K562 (cell line): ENCODE data around the gene CCNYL1. TPM values are rescaled to one million over a fixed set of nuclear protein-coding genes. Genes with fewer than 3 reads are reported as not detected.

ENCODE experiments used
- ATAC-seq: fragments of 200-7000 bp; cut with Tn5 transposase; 3 replicates; pipeline ENCODE4 v1.9.1; 2020; ENCODE audit warnings: moderate library complexity
- BruUV-seq: library from RNA; stranded (reverse); fragments of 400-500 nt; replicated peaks from 2 replicates; lab custom pipeline; 2021; lab: Mats Ljungman, UMichigan
- CTCF ChIA-PET: fragments of 300-600 bp; formaldehyde crosslinking; extraction: SDS; loops from one replicate; lab custom pipeline; 2021; ENCODE audit warnings: low intra/inter-chr PET ratio; lab: Yijun Ruan, JAX
- POLR2A ChIA-PET: fragments of 300-600, 350-650 bp; sonication (Branson Sonifier 250); formaldehyde crosslinking; extraction: SDS; loops from one replicate; lab custom pipeline; 2021; ENCODE audit warnings: antibody characterized with exemption, inconsistent platforms; lab: Yijun Ruan, JAX
- DNase-seq, 4 experiments: peaks; one replicate each; pipeline versions ENCODE4 v3.0.0 to v3.0.0-alpha.2; 2011 to 2018; ENCODE audit warnings: low spot score in 3 of 4, mixed read lengths in 3 of 4; ENCODE audit errors: extremely low read depth in 1 of 4
- FAIRE-seq: peaks from 2 replicates; lab custom pipeline; 2011; peaks lifted over from hg19 to GRCh38; lab: Jason Lieb, UNC
- H2AFZ ChIP-seq: 2 replicates; pipeline ENCODE4 v1.6.0; 2011; ENCODE audit warnings: low read depth, low read length, control low read depth, inconsistent platforms
- H3K27ac ChIP-seq: fragments of 200-600 bp; 3 replicates; pipeline ENCODE4 v1.8.0; 2011; ENCODE audit warnings: low read depth, mild to moderate bottlenecking, control low read depth, inconsistent platforms, low read length, moderate library complexity, mixed read lengths; ENCODE audit errors: extremely low read depth
- H3K27me3 ChIP-seq, 2 experiments: fragments of 300-600 bp in 1 of 2; 2 replicates in 1 of 2; 3 replicates in 1 of 2; pipeline versions ENCODE4 v1.6.0 to v1.8.0; 2011; ENCODE audit warnings: inconsistent platforms in 2 of 2, low read length in 2 of 2, mild to moderate bottlenecking in 1 of 2, mixed read lengths in 1 of 2, moderate library complexity in 1 of 2; ENCODE audit not compliant: control insufficient read depth in 2 of 2, insufficient read depth in 2 of 2
- H3K36me3 ChIP-seq: fragments of 300-600 bp; 3 replicates; pipeline ENCODE4 v1.8.0; 2011; ENCODE audit warnings: mild to moderate bottlenecking, low read length, inconsistent platforms; ENCODE audit not compliant: control insufficient read depth, insufficient read depth
- H3K4me1 ChIP-seq, 2 experiments: fragments of 200-600 bp in 1 of 2; replicated peaks in 1 of 2; 2 replicates in 1 of 2; 3 replicates in 1 of 2; pipeline versions ENCODE4 v1.5.1 to v1.8.0; 2011; ENCODE audit warnings: inconsistent platforms in 2 of 2, low read length in 2 of 2, mild to moderate bottlenecking in 1 of 2, mixed read lengths in 1 of 2, moderate library complexity in 1 of 2; ENCODE audit not compliant: control insufficient read depth in 2 of 2, insufficient read depth in 2 of 2
- H3K4me2 ChIP-seq: 2 replicates; pipeline ENCODE4 v1.6.1; 2011; ENCODE audit warnings: low read length, control low read depth, inconsistent platforms, mixed read lengths; ENCODE audit not compliant: insufficient read depth
- H3K4me3 ChIP-seq: fragments of 200-600 bp; sonication (generic), shearing (Covaris generic); 2 replicates; pipeline ENCODE4 v1.5.1; 2016; ENCODE audit warnings: control low read depth, inconsistent platforms
- H3K79me2 ChIP-seq: fragments of 200-600 bp; 3 replicates; pipeline ENCODE4 v1.8.0; 2011; ENCODE audit warnings: low read length, inconsistent platforms; ENCODE audit not compliant: control insufficient read depth, insufficient read depth
- H3K9ac ChIP-seq, 2 experiments: 2 replicates each; pipeline versions ENCODE4 v1.6.0 to v1.6.1; 2011; ENCODE audit warnings: low read depth in 2 of 2, low read length in 2 of 2, control low read depth in 1 of 2, inconsistent platforms in 1 of 2, mild to moderate bottlenecking in 1 of 2, mixed read lengths in 1 of 2; ENCODE audit not compliant: insufficient read depth in 1 of 2
- H3K9me1 ChIP-seq: one replicate; pipeline ENCODE4 v1.6.0; 2011; ENCODE audit warnings: inconsistent platforms, mild to moderate bottlenecking, low read length, moderate library complexity; ENCODE audit not compliant: control insufficient read depth, insufficient read depth
- H3K9me3 ChIP-seq: replicated peaks from 2 replicates; pipeline ENCODE4 v1.5.1; 2011; ENCODE audit warnings: low read depth, low read length, inconsistent platforms; ENCODE audit not compliant: control insufficient read depth, insufficient read depth
- H4K20me1 ChIP-seq: replicated peaks from 2 replicates; pipeline ENCODE4 v1.6.1; 2011; ENCODE audit warnings: low read length, inconsistent platforms, mixed read lengths; ENCODE audit not compliant: control insufficient read depth, insufficient read depth
- CBX1 ChIP-seq: sonication (generic); IDR thresholded peaks from 2 replicates; pipeline ENCODE4 v1.6.1; 2016; ENCODE audit warnings: antibody characterized with exemption, low read depth, mild to moderate bottlenecking
- CXXC5 ChIP-seq: fragments of 250-450 bp; sonication (Bioruptor Pico); IDR thresholded peaks from 2 replicates; pipeline ENCODE4 v1.8.0; 2022; ENCODE audit warnings: inconsistent platforms, mild to moderate bottlenecking, moderate library complexity
- ILK ChIP-seq: fragments of 450-650 bp; IDR thresholded peaks from 2 replicates; pipeline ENCODE4 v1.6.1; 2016; ENCODE audit warnings: missing genetic modification characterization, low read depth, mild to moderate bottlenecking, missing compliant biosample characterization, moderate library complexity, borderline replicate concordance
- MED1 ChIP-seq: sonication (generic); formaldehyde crosslinking; IDR thresholded peaks from 2 replicates; pipeline ENCODE4 v1.8.1; 2023; ENCODE audit warnings: missing genetic modification reagents, borderline replicate concordance
- MTA3 ChIP-seq: fragments of 450-650 bp; formaldehyde crosslinking; IDR thresholded peaks from 2 replicates; pipeline ENCODE4 v1.6.1; 2017; ENCODE audit warnings: mild to moderate bottlenecking, borderline replicate concordance
- PTTG1 ChIP-seq: fragments of 450-650 bp; IDR thresholded peaks from 2 replicates; pipeline ENCODE4 v1.6.1; 2016; ENCODE audit warnings: low read depth, mild to moderate bottlenecking, missing genetic modification characterization, missing compliant biosample characterization
- SMARCE1 ChIP-seq: fragments of 450-650 bp; IDR thresholded peaks from 2 replicates; pipeline ENCODE4 v1.7.1; 2016; ENCODE audit warnings: mild to moderate bottlenecking
- SNRNP70 ChIP-seq: fragments of 200-400 bp; formaldehyde crosslinking; optimal IDR thresholded peaks from 2 replicates; pipeline ENCODE3; 2017; ENCODE audit warnings: low read depth, low read length
- TRIM24 ChIP-seq, 2 experiments: fragments of 450-650 bp; IDR thresholded peaks; 2 replicates each; pipeline ENCODE4 v1.6.1; 2016
- ZNF184 ChIP-seq: sonication (generic); formaldehyde crosslinking; IDR thresholded peaks from 2 replicates; pipeline ENCODE4 v1.5.0; 2020; ENCODE audit warnings: missing genetic modification reagents
- ZNF445 ChIP-seq: fragments of 250-450 bp; sonication (Bioruptor Pico); IDR thresholded peaks from 2 replicates; pipeline ENCODE4 v1.4.0; 2020; ENCODE audit warnings: low read depth, mild to moderate bottlenecking, moderate library complexity
- ZNF589 ChIP-seq: fragments of 200-800 bp; sonication (Bioruptor generic); IDR thresholded peaks from 2 replicates; pipeline ENCODE4 v1.6.1; 2016; ENCODE audit warnings: low read depth, missing genetic modification characterization, missing compliant biosample characterization
- ZNF75A ChIP-seq: fragments of 450-650 bp; formaldehyde crosslinking; IDR thresholded peaks from 2 replicates; pipeline ENCODE4 v1.4.0; 2020; ENCODE audit warnings: mild to moderate bottlenecking
- ZNF778 ChIP-seq: fragments of 450-650 bp; formaldehyde crosslinking; IDR thresholded peaks from 2 replicates; pipeline ENCODE4 v1.4.0; 2020; ENCODE audit warnings: mild to moderate bottlenecking, moderate library complexity
- WGBS: fragments of 100-300 bp; shearing (Covaris generic); methylation state at CpG from one replicate; pipeline ENCODE4 v1.1.6; 2016; ENCODE audit warnings: low coverage, mixed read lengths; ENCODE audit not compliant: insufficient coverage; ENCODE audit errors: missing lambda C conversion rate; 5-methylcytosine and 5-hydroxymethylcytosine counted together
- in situ Hi-C: fragments of 300-500 bp; cut with MboI; formaldehyde crosslinking; loops from 4 replicates; pipeline ENCODE4 v1.15.0; 2018; ENCODE audit warnings: inconsistent platforms, mixed read lengths
- intact Hi-C: fragments of 100-400 bp; cut with micrococcal nuclease; formaldehyde crosslinking; loops from 2 replicates; pipeline ENCODE4 v1.14.2; 2022
- polyA plus RNA-seq, 8 experiments: library from polyadenylated mRNA; depleted of rRNA in 4 of 8; stranded (reverse) in 5 of 8; unstranded in 3 of 8; fragments of >200 nt; fragmentation: Nextera tagmentation in 2 of 8; fragmentation: Illumina TruSeq in 1 of 8; extraction: Ambion mirVana in 2 of 8; extraction: Trizol in 1 of 8; gene quantifications; 2 replicates each; pipeline versions ENCODE4 v1.2.1 to v1.2.3, GENCODE V29; 2011 to 2014; ENCODE audit warnings: inconsistent platforms in 1 of 8, missing spikeins in 1 of 8
- total RNA-seq, 7 experiments: library from RNA; depleted of rRNA in 6 of 7; stranded (reverse); fragments of >200 nt in 6 of 7; fragmentation: Illumina TruSeq in 2 of 7; extraction: Trizol in 2 of 7; gene quantifications; 2 replicates each; pipeline versions ENCODE4 v1.2.1 to v1.2.3, GENCODE V29; 2011 to 2021; ENCODE audit warnings: low replicate concordance in 1 of 7
- TF ChIP-seq, protein P1 (sequence below): fragments of 250-450 bp; sonication (Bioruptor Pico); IDR thresholded peaks from 2 replicates; pipeline ENCODE4 v1.8.0; 2022; ENCODE audit warnings: inconsistent platforms
- TF ChIP-seq, protein P2 (sequence below): IDR thresholded peaks from 3 replicates; pipeline ENCODE4 v1.6.1; 2011; ENCODE audit warnings: borderline replicate concordance, mild to moderate bottlenecking; ENCODE audit not compliant: insufficient read length, insufficient read depth

Gene CCNYL1
- total and polyA plus RNA-seq, 9 of the 15 experiments (the other 6 are each of a cell fraction or from before 2014, with no cell fraction given) = 1.9 to 7.5 (median 4.7) TPM

- CTCF ChIA-PET = no interaction called here
- no TSS peak for BruUV-seq
Observed at GRCh38 chr2:207743514-207743913, 32.1 kb downstream of the CCNYL1 start.

GRCh38 chr2:207744050-207744449 lies 32.6 kb downstream of the CCNYL1 start:
- no peaks in the 10 kb centered on the region for H3K36me3 ChIP-seq
- no peak overlapping the region for H3K27ac ChIP-seq
- H2AFZ ChIP-seq = no peak overlapping the region
- in situ Hi-C loops = loop anchor here (5.0 kb wide), 1 partner anchor 328 kb away; no protein-coding TSS in a partner anchor
- no peaks in the 10 kb centered on the region for H3K9me1 ChIP-seq
- H3K9me3 ChIP-seq = no peaks in the 10 kb centered on the region
- intact Hi-C loops = no loop called here
- DNase-seq (no peak), ATAC-seq (no peak), FAIRE-seq (no peak)
- no peaks in the 10 kb centered on the region for H3K27me3 ChIP-seq
- ChIA-PET CTCF (no interaction called here), POLR2A (interaction anchor here (0.6 kb wide), 1 partner anchor 273 kb away, joined by 3 read pairs; no protein-coding TSS in a partner anchor)
- BruUV-seq = no TSS peak
- no peak overlapping the region for H3K4me2 ChIP-seq
- H3K9ac ChIP-seq = no peak overlapping the region
- H3K79me2 ChIP-seq = no peaks in the 10 kb centered on the region
- WGBS = 42% methylated on average over 2 of the region's 2 CpGs
- H4K20me1 ChIP-seq = no peaks in the 10 kb centered on the region
- no peak overlapping the region for H3K4me3 ChIP-seq
- peaks cover 2 to 5% of the 10 kb centered on the region in 2 experiments; a peak in 2 of 5 replicates for H3K4me1 ChIP-seq
- no peak for TF ChIP-seq ZNF75A (CRISPR knock-in tag)
- no peak for TF ChIP-seq MED1 (CRISPR knock-in tag)
- no peak for TF ChIP-seq SMARCE1
- TF ChIP-seq, protein P1, sequence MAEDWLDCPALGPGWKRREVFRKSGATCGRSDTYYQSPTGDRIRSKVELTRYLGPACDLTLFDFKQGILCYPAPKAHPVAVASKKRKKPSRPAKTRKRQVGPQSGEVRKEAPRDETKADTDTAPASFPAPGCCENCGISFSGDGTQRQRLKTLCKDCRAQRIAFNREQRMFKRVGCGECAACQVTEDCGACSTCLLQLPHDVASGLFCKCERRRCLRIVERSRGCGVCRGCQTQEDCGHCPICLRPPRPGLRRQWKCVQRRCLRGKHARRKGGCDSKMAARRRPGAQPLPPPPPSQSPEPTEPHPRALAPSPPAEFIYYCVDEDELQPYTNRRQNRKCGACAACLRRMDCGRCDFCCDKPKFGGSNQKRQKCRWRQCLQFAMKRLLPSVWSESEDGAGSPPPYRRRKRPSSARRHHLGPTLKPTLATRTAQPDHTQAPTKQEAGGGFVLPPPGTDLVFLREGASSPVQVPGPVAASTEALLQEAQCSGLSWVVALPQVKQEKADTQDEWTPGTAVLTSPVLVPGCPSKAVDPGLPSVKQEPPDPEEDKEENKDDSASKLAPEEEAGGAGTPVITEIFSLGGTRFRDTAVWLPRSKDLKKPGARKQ = no peak
- TF ChIP-seq ZNF778 (CRISPR knock-in tag) = no peak
- no peak for TF ChIP-seq ZNF589 (CRISPR knock-in tag)
- TF ChIP-seq ZNF184 (CRISPR knock-in tag) = no peak
- TF ChIP-seq, protein P2, sequence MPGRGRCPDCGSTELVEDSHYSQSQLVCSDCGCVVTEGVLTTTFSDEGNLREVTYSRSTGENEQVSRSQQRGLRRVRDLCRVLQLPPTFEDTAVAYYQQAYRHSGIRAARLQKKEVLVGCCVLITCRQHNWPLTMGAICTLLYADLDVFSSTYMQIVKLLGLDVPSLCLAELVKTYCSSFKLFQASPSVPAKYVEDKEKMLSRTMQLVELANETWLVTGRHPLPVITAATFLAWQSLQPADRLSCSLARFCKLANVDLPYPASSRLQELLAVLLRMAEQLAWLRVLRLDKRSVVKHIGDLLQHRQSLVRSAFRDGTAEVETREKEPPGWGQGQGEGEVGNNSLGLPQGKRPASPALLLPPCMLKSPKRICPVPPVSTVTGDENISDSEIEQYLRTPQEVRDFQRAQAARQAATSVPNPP = no peak
- no peak for TF ChIP-seq ILK (tag)
- TF ChIP-seq PTTG1 = no peak
- no peak for TF ChIP-seq SNRNP70

More at GRCh38 chr2:207743514-207743913, 32.1 kb downstream of the CCNYL1 start:
- Histone ChIP-seq H4K20me1 (no peaks in the 10 kb centered on the region), H3K27ac (no peak overlapping the region), H3K27me3 (no peaks in the 10 kb centered on the region), H3K4me1 (peaks cover 2 to 5% of the 10 kb centered on the region in 2 experiments; a peak in 2 of 5 replicates), H3K79me2 (no peaks in the 10 kb centered on the region), H3K36me3 (no peaks in the 10 kb centered on the region), H3K9me3 (no peaks in the 10 kb centered on the region), H3K4me2 (no peak overlapping the region), H3K9ac (no peak overlapping the region), H2AFZ (no peak overlapping the region)
- DNase-seq = no peak
- no peak for FAIRE-seq
- no peak for ATAC-seq
- in situ Hi-C loops = loop anchor here (5.0 kb wide), 1 partner anchor 329 kb away; no protein-coding TSS in a partner anchor
- no peak for TF ChIP-seq TRIM24 (IDR thresholded peaks at IDR 0.05)
- no peak for TF ChIP-seq MTA3
- no peak for TF ChIP-seq CBX1
- TF ChIP-seq CXXC5 = no peak
- TF ChIP-seq ZNF445 (CRISPR knock-in tag) = no peak
- TF ChIP-seq, all 486 proteins: peak for 0
- intact Hi-C loops = no loop called here
- POLR2A ChIA-PET = interaction anchor here (0.6 kb wide), 1 partner anchor 274 kb away, joined by 3 read pairs; no protein-coding TSS in a partner anchor
- Histone ChIP-seq H3K9me1 (no peaks in the 10 kb centered on the region), H3K4me3 (no peak overlapping the region)
